HG02884 (cell line): ENCODE results near the gene ATF6.

Experiments used
- ATAC-seq: cut with Tn5 transposase; IDR thresholded peaks from one replicate; pipeline ENCODE4 v1.9.1; 2021; ENCODE audit warnings: mild to moderate bottlenecking, moderate library complexity; ENCODE audit not compliant: unreplicated experiment

The ATF6 gene

DNA sequence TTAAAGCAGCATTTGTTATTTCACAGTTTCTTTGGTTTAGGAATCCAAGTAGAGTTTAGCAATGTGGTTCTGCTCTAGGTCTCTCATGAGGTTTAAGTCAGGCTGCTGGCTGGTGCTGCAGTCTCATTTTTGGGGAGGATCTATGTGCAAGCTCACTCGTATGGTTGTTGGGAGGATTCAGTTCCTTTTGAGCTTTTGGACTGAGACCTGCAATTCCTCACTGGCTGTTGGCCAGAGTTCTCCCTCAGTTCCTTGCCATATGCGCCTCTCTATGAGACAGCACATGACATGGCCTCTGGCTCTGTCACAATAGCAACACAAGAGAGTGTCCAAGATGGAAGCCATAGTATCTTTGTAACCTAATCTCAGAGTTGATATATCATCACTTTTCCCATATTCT is 166.5 kb downstream of the ATF6 start:
- no peak for ATAC-seq

DNA sequence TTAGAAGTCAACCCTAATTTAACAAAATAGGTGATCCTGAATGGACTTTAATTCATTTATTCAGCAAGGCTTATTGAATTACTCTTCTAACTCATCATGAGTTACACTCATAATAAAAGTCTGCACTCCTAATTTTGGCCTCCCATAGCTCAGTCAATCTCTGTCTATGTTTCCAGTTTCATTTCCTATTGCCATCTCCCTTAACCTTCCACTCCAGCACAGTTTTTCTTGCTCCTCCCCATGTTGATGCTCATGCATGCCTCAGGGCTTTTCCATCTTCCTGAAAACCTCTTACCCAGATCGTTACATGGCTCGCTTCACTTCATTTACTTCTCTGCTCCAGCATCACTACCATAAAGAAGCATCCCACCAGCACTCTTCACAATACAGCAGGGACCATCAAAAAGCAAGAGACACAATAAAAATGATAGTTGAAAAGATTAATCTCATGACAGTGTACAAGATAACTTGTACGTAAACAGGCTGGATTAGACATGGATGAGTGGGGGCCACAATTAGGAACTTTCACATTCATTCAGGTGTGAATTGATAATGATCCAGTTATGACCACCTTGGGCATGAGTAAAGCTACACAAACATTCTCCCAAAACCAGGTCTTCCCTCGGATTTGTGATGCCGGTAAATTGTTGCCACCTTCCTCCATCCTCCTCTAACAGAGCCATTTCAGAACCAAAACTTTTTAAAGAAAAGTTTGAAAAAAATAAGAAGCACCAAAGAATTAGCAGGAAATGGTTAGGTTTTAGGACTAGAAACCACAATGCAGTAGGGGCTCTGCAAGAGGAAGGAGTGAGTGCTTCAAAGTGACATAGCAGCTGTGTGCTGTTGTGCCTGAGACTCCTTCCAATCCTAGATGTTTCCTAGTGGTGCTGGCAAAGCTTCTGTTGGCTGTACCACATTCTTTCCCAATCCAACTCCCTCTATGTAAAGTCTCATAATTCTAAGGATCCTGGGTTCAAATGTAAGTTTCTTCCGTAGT is 167.8 kb downstream of the ATF6 start:
- ATAC-seq: no peak

DNA sequence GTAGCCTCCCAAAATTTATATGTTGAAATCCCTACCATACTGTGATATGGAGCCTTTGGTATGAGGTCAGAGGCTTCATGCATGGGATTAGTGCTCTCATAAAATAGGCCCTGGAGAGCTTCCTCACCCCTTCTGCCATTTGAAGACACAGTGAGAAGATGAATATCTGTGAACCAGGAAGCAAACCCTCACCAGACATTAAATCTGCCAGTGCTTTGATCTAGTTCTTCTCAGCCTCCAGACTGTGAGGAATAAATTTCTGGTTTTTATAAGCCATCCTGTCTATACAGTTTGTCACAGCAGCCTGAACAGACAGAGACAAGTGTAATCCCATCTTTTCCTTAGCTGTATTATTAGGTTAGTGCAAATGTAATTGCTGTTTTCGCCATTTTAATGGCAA is 169.1 kb downstream of the ATF6 start:
- ATAC-seq: no peak

DNA sequence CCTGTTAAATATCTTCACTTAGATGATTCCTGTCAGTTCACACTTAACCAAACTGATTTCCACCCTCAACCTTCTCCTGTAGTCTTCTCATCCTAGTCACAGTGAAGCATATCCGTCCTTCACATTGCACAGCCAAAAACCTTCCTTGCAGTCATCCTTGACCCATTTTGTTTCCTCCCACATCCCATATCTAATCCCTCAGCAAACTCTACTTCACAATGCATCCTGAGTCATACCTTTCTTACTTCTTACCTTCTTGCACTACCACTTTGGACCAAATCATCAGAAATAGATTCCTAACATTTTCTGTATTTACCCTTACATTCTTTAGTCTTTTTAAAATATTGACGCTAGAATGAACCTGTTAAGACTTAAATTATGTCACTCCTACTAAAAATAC is 170.7 kb downstream of the ATF6 start:
- no peak for ATAC-seq

DNA sequence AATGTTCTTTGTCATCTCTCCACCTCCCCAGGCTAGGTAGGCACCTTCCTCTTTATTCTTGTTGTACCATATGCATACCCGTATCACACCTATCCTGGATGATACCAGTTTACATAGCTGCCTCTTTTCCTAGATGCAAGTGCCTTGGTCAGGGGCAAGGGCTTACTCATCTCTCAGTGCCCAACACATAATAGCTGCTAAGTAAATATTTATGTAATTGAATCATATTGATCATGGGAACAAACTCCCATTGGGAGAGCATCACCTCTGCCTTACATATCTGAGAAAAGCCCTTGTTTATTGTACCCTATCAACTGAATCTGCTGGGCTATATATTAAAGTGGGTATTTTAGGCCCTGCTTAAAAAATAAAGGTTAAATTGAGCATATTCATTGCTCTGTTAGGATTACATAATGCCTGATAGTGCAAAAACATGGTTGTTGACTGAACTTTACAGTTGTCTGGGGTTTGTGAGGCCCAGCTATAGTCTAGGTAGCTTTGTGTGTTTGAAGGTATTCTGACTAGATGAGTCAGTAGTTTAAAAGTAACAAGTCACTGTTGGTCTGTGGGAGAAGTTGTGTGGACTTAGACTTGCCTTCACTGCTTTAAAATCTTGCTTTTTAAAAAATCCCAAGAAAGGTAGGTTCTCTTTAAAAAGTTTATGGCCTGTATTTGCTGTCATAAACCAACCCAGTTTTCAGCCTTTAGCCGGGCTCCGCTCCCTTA is 174.9 kb downstream of the ATF6 start:
- ATAC-seq: no peak

DNA sequence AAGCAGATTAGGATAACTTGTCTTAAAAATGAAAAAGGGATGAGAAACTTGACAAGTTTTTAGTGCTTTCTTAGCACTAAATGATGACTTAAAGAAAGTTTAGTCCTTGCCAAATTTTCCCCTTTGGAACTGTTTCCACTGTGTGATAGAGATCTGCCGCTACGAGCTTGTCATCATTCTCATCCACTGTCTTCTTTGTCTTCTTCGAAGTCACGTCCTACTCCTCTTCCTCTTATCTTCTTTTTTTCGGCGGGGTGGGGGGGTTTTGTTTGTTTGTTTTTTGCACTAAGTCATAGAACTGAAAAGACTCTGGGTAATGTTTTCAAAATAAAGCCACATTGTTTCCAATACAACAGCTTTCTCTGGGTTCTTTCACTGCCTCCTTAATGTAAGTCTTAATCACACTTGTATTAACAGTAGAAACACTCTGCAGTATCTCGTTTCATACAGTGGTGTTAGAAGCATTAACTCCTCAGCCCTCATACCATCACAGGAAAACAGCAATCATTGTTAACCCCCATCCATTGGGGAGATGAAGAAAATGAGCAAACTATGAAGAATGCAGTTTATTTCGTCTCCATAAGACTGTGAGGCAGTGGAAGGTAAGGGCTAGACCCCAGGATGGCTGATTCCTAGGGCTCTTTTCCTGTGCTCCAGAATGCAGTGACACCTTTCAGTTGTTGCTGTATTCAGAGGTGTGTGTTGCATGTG is 175.8 kb downstream of the ATF6 start:
- no peak for ATAC-seq

- no peak for ATAC-seq
Observed at GRCh38 chr1:161943737-161944136, 177.6 kb downstream of the ATF6 start.

GRCh38 chr1:161944381-161944780 is 178.3 kb downstream of the ATF6 start:
- ATAC-seq: no peak

DNA sequence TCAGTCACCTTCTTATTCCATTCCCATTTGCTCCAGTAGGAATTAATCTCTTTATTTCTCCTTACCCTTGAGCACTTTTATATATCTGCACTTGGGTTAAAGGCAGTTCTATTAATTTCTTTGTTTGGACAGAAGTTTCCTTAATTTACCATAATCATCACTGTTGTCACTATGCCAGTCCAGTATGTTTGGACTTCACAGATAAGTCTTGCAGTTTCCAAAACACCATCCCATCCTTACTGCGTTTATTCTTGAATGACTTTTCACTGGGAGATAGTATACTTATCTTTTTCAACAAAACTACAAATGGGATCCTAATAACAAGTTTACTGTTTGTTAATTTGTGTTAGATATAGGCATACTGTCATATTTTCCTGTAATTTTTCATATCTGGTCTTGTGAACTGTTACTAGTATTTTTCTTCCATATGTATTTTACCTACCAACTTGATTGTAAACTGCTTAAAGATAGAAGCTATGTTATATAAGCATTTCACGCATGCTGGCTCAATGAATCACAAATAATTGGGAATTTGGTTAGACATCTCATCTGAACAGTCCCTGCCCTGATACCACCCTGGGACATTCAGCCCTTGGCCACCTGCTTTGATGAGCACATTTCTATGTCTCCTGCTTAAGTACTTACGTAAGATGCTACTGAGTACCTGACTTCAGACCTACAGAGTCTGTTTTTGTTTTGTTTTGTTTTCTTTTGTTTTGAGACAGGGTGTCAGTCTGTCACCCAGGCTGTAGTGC is 179.4 kb downstream of the ATF6 start:
- no peak for ATAC-seq

- ATAC-seq: no peak
Observed at GRCh38 chr1:161946071-161946987, 180.2 kb downstream of the ATF6 start.

GRCh38 chr1:161948435-161948834 is 182.3 kb downstream of the ATF6 start:
- no peak for ATAC-seq

DNA sequence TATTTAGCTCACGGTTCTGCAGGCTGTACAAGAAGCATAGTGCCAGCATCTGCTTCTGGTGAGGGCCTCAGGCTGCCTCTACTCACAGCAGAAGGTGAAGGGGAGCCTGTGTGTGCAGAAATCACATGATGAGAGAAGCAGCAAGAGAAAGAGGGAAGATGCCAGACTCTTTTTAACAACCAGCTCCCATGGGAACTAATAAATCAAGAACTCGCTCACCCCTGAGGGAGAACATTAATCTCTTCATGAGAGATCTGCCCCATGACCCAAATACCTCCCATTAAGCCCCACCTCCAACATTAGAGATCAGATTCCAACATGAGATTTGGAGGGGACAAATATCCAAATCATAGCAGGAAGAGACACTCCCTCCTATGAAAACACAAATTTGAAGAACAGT is 183.4 kb downstream of the ATF6 start:
- no peak for ATAC-seq

GRCh38 chr1:161950377-161950776 is 184.3 kb downstream of the ATF6 start:
- ATAC-seq: no peak

- ATAC-seq: no peak
Observed at GRCh38 chr1:161951646-161952045, 185.5 kb downstream of the ATF6 start.

DNA sequence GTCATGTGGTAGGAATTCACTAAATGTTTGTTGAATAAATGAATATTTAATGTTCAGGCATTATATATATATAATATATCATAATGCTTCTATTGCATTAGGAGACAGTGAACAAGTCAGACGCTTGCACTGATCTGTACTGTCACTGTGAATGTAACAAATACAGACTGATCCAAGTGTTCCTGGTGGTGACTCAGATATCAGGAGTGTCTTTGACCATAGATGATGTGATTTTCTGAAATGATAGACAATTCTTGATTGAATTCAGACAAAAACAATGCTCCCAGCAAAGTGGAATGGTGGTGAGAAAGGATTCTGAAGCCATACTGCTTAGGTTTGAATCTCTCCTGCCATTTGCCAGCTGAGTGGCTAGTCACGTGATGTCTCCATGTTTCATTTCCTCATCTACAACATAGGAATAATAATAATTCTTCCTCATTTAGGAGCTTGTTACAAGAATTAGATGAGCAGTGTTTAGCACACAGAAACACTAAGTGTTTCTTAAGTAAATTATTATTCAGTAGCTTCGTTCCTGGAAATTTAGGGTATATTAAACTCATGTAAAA is 186.6 kb downstream of the ATF6 start:
- ATAC-seq: no peak

GRCh38 chr1:161953256-161953920 is 187.3 kb downstream of the ATF6 start:
- ATAC-seq: no peak

DNA sequence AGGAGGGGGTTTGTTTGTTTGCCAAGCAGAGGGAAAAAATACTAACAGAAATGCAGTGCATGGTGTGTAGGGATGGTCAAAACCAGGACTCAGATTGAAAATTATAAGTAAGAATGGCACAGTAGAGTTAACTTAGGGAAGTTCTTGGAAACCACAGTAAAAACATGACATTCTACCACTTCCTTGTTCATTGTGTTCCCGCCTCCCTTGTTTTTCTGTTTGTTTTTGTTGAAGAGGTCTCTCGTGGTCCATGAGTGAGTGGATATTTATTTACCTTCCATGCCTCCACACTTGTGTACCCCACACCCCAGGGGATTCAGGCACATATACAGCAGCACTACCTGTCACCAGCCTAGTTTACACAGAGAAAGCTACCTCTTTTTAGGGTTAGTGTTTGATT is 187.9 kb downstream of the ATF6 start:
- no peak for ATAC-seq

GRCh38 chr1:161954466-161954865 is 188.3 kb downstream of the ATF6 start:
- ATAC-seq: no peak

- ATAC-seq: no peak
Observed at GRCh38 chr1:161955606-161956005, 189.5 kb downstream of the ATF6 start.
